Mesodermal cell (in vitro differentiated cells): Measurements from ENCODE around the gene PTPN1.

ENCODE experiments used
- H3K27ac ChIP-seq: 2 replicates; pipeline ENCODE4 v1.7.0; 2013; ENCODE audit warnings: mild to moderate bottlenecking, low read depth, low read length, moderate library complexity; ENCODE audit not compliant: severe bottlenecking
- H3K36me3 ChIP-seq: 2 replicates; pipeline ENCODE4 v1.7.1; 2013; ENCODE audit warnings: mild to moderate bottlenecking, low read length, moderate library complexity; ENCODE audit not compliant: control insufficient read depth, insufficient read depth
- H3K4me1 ChIP-seq: one replicate; pipeline ENCODE4 v1.7.1; 2013; ENCODE audit warnings: mild to moderate bottlenecking, low read length; ENCODE audit not compliant: insufficient read depth, control insufficient read depth, poor library complexity, severe bottlenecking
- H3K4me3 ChIP-seq: 2 replicates; pipeline ENCODE4 v1.7.0; 2013; ENCODE audit warnings: low read length, control low read depth, mild to moderate bottlenecking; ENCODE audit not compliant: insufficient read depth, poor library complexity, severe bottlenecking; ENCODE audit errors: extremely low read depth
- H3K9me3 ChIP-seq: 2 replicates; pipeline ENCODE4 v1.7.1; 2013; ENCODE audit warnings: mild to moderate bottlenecking, low read length, moderate library complexity; ENCODE audit not compliant: control insufficient read depth
- WGBS, 2 experiments: methylation state at CpG; one replicate each; pipeline ENCODE4 v1.1.5; 2013; ENCODE audit warnings: missing lambda C conversion rate in 2 of 2; ENCODE audit not compliant: insufficient coverage in 2 of 2; 5-methylcytosine and 5-hydroxymethylcytosine counted together

PTPN1 gene

GRCh38 chr20:50523552-50524167, 13.5 kb downstream of the PTPN1 start:
- H3K4me1 ChIP-seq = peaks cover 14% of the 10 kb centered on the region
- no peak overlapping the region for H3K4me3 ChIP-seq
- WGBS, 2 experiments = no CpG with 5 or more reads among the region's 3 CpGs
- H3K9me3 ChIP-seq = no peaks in the 10 kb centered on the region
- H3K27ac ChIP-seq = no peak overlapping the region
- peaks cover 52% of the 10 kb centered on the region for H3K36me3 ChIP-seq

DNA sequence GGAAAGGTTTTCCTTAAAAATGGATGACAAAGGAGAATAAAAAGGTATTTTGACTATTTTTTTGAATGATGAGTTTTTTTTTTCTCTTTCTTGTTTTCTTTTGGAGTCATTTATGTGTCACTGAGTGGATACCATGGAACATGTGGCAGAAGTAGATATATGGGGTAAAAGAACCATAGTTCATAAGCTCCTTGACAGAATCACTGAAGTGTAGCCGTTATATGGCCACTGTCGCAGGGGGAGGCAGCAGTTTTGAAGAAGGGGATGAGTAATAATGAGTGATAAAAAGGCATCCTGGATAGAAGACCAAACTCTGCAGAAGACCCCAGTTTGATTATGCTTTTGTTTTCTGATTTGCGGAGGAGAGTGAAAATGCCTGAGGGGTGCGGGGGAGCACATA, 15.5 kb downstream of the PTPN1 start:
- H3K27ac ChIP-seq = no peak overlapping the region
- no peak overlapping the region for H3K4me3 ChIP-seq
- 98 to 100% methylated on average over 3 to 4 of the region's 4 CpGs for WGBS, 2 experiments
- H3K36me3 ChIP-seq = peaks cover 39% of the 10 kb centered on the region
- peaks cover 4% of the 10 kb centered on the region for H3K4me1 ChIP-seq
- H3K9me3 ChIP-seq = no peaks in the 10 kb centered on the region

DNA sequence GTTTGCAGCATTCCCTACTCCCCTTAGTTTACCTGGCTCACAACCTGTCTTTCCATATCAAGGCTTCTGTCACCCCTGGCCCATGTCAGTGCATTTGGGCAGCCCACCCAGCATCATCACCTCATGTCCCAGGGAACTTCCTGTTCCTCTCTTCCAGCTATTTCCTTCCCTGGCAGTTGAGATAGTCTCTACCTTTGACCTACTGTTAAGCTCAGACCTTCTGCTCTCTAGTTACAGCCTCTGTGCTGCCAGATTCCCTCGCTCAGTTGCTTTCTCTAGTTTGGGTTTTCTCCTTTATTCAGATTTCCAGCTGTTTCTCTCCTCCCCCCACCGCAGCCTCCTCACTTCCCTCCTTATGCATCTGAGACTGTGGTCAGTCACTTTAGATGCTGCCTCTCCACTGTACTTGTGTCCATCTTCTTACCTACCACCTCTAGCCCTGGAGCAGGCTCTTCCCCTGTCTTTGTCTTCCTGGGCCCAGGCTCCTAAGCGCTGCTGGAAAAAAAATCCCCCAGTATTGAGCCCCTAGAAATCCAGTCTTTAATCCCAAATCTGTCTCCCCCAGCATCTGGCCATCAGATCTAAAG, 16.3 kb downstream of the PTPN1 start:
- H3K36me3 ChIP-seq = peaks cover 31% of the 10 kb centered on the region
- peaks cover 3% of the 10 kb centered on the region for H3K4me1 ChIP-seq
- H3K4me3 ChIP-seq = no peak overlapping the region
- no peak overlapping the region for H3K27ac ChIP-seq
- no peaks in the 10 kb centered on the region for H3K9me3 ChIP-seq
- WGBS, 2 experiments = 71 to 83% methylated on average over 3 of the region's 3 CpGs

DNA sequence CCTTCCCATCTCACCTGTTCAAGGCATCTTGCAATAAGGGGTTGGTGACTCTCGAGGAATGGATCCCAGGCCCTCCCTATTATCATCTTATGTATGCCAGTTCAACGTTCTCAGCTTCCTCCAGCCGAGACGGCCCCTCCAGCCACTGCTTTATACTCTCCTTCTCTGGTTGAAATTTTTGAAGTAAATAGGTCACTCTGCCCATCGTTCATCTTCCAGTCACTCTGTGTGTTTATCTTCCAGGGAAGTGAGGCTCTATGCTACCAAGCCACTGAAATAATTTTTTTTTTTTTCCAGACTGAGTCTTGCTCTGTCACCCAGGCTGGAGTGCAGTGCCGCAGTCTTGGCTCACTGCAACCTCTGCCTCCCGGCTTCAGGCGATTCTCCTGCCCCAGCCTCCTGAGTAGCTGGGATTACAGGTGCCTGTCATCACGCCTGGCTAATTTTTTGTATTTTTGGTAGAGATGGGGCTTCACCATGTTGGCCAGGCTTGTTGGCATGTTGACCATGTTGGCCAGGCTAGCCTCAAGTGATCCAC, 17.0 kb downstream of the PTPN1 start:
- H3K27ac ChIP-seq = no peak overlapping the region
- WGBS, 2 experiments = 95 to 98% methylated on average over 8 to 9 of the region's 9 CpGs
- H3K9me3 ChIP-seq = no peaks in the 10 kb centered on the region
- H3K4me1 ChIP-seq = peaks cover 3% of the 10 kb centered on the region
- H3K36me3 ChIP-seq = peaks cover 24% of the 10 kb centered on the region
- no peak overlapping the region for H3K4me3 ChIP-seq

DNA sequence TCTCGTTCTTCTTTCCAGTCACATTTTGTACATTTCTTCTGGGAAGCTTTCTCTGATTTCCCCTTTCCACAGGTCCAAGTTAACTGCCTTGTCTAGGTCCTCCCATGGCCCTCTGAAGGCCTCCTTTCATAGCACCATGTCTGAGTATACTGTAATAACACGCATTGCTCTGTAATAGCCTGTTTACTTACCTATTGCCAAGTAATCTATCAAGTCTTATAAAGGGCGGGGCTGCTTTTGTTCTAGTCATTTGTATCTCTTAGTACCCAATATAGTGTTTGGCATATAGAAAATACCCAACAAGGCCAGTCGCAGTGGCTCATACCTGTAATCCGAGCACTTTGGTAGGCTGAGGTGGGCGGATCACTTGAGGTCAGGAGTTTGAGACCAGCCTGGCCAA, 17.9 kb downstream of the PTPN1 start:
- H3K36me3 ChIP-seq = peaks cover 19% of the 10 kb centered on the region
- no peak overlapping the region for H3K27ac ChIP-seq
- WGBS, 2 experiments = 88 to 100% methylated on average over 1 to 4 of the region's 6 CpGs
- no peak overlapping the region for H3K4me3 ChIP-seq
- peaks cover 8% of the 10 kb centered on the region for H3K4me1 ChIP-seq
- no peaks in the 10 kb centered on the region for H3K9me3 ChIP-seq

DNA sequence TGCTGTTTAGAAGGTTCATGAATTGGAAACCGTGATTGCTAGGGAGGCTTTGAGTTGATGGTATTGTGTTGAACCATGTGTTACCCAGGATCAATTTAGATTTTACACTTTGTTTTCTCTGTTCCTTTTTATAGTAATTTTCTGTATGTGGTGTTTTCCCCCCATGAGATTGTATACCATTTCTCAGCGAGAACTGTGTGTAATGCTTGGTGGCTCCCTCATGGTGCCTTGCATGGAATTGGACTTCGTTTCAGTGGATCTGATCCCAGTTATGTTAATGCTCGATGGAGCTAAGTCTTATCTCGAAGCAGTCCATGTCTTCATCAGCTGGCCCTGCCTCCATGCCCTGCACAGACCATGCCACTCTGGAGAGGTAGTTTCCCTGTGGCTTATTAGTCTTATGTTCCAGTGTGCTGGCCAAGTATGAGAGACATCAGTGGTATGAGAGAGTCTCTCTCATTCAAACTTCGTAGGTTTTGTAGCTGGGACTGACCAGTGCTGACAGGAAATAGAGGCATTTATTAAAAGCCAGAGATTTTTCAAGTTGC, 18.7 kb downstream of the PTPN1 start:
- Histone ChIP-seq H3K4me1 (peaks cover 8% of the 10 kb centered on the region), H3K9me3 (no peaks in the 10 kb centered on the region), H3K36me3 (peaks cover 19% of the 10 kb centered on the region), H3K4me3 (no peak overlapping the region), H3K27ac (no peak overlapping the region)
- 90% methylated on average over 5 of the region's 6 CpGs for WGBS, 2 experiments

DNA sequence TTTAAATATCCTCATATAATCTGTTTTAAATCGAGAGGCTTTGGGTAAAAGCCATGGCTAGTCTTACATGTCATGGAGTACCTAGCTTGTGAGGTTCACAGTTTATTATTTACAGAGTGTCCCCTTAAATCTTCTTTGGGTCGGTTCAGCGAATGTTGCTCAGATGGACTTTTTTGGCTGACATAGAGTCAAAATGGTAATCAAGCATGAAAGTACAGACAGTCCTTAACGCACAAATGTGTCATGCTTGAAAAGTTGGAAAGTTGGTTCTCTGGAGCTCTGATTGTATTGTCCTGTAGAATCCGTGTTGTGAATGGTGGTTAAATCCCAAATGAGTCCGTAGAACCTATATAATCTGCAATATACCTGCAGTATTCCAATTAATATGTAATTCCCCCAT, 22.0 kb downstream of the PTPN1 start:
- Histone ChIP-seq H3K4me1 (peaks cover 5% of the 10 kb centered on the region), H3K36me3 (peaks cover 19% of the 10 kb centered on the region), H3K9me3 (no peaks in the 10 kb centered on the region), H3K27ac (no peak overlapping the region), H3K4me3 (no peak overlapping the region)
- 95 to 100% methylated on average over 2 to 3 of the region's 6 CpGs for WGBS, 2 experiments

DNA sequence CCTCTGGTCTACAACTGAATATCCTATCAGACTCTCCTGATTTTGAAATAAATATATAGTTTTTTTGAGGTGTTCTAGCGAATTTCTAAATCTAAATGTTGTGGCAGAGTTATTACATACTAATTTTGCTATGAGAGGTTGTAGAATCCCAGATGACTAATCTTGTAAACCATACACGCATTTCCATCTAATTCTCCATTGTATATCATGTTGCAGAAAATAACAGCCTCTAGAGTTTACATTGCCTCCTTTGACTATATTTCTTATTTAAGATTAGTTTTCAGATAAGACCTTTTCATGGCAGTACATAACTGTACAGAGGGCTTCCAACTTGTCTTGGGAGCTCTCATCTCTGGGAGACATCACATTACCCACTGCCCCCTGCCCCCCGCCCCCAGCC, 22.9 kb downstream of the PTPN1 start:
- no CpG with 5 or more reads among the region's 3 CpGs for WGBS, 2 experiments
- Histone ChIP-seq H3K9me3 (no peaks in the 10 kb centered on the region), H3K4me1 (peaks cover 5% of the 10 kb centered on the region), H3K36me3 (peaks cover 15% of the 10 kb centered on the region), H3K27ac (no peak overlapping the region), H3K4me3 (no peak overlapping the region)

GRCh38 chr20:50533464-50533863, 23.3 kb downstream of the PTPN1 start:
- WGBS, 2 experiments = 92 to 99% methylated on average over 5 to 7 of the region's 7 CpGs
- Histone ChIP-seq H3K4me1 (peaks cover 5% of the 10 kb centered on the region), H3K36me3 (peaks cover 16% of the 10 kb centered on the region), H3K27ac (no peak overlapping the region), H3K4me3 (no peak overlapping the region), H3K9me3 (no peaks in the 10 kb centered on the region)

- H3K36me3 ChIP-seq = peaks cover 20% of the 10 kb centered on the region
- no peak overlapping the region for H3K4me3 ChIP-seq
- H3K9me3 ChIP-seq = no peaks in the 10 kb centered on the region
- no CpG with 5 or more reads among the region's 1 CpG for WGBS, 2 experiments
- H3K4me1 ChIP-seq = peaks cover 5% of the 10 kb centered on the region
- H3K27ac ChIP-seq = no peak overlapping the region
These were observed 24.4 kb downstream of the PTPN1 start for GRCh38 chr20:50534567-50534966.

GRCh38 chr20:50535162-50535561, 25.0 kb downstream of the PTPN1 start:
- Histone ChIP-seq H3K36me3 (peaks cover 22% of the 10 kb centered on the region), H3K9me3 (no peaks in the 10 kb centered on the region), H3K4me3 (no peak overlapping the region), H3K27ac (no peak overlapping the region), H3K4me1 (peaks cover 5% of the 10 kb centered on the region)
- WGBS, 2 experiments = 94 to 100% methylated on average over 5 of the region's 8 CpGs
